Right ventricle myocardium superior (tissue), 1 donor: ENCODE results near the gene DLST. TPM values are rescaled to one million over a fixed set of nuclear protein-coding genes. Genes with fewer than 3 reads are reported as not detected.

Experiments used
- ATAC-seq: fragments of 200-7000 bp; cut with Tn5 transposase; one replicate; pipeline ENCODE4 v1.9.1; 2020; ENCODE audit warnings: mild to moderate bottlenecking; ENCODE audit not compliant: poor library complexity
- DNase-seq: peaks from one replicate; pipeline ENCODE4 v3.0.0-alpha.2; 2020
- intact Hi-C: fragments of 100-400 bp; cut with DNase I; formaldehyde crosslinking; loops from one replicate; pipeline ENCODE4 v1.11.2; 2022
- total RNA-seq: library from RNA; stranded (reverse); fragmentation: NEBNext Ultra II Directional; extraction: Animal tissue kit (Norgen Biotek cat#: 25700); gene quantifications from one replicate; pipeline ENCODE4 v1.2.1, GENCODE V29; 2021
- donor health status: DM: no; HTN: yes; CAD: no; lungs with severe emphysema.

The DLST gene
- total RNA-seq, 1 donor from 2014 or later: 205 TPM

GRCh38 chr14:74946659-74947281 is 65.1 kb downstream of the DLST start:
- intact Hi-C loops: loop anchor here (5.0 to 10.0 kb wide), 2 partner anchors 56 to 138 kb away; partner anchors contain the start of gene EIF2B2
- DNase-seq (peak; percentile 68), ATAC-seq (peak; percentile 57)

DNA sequence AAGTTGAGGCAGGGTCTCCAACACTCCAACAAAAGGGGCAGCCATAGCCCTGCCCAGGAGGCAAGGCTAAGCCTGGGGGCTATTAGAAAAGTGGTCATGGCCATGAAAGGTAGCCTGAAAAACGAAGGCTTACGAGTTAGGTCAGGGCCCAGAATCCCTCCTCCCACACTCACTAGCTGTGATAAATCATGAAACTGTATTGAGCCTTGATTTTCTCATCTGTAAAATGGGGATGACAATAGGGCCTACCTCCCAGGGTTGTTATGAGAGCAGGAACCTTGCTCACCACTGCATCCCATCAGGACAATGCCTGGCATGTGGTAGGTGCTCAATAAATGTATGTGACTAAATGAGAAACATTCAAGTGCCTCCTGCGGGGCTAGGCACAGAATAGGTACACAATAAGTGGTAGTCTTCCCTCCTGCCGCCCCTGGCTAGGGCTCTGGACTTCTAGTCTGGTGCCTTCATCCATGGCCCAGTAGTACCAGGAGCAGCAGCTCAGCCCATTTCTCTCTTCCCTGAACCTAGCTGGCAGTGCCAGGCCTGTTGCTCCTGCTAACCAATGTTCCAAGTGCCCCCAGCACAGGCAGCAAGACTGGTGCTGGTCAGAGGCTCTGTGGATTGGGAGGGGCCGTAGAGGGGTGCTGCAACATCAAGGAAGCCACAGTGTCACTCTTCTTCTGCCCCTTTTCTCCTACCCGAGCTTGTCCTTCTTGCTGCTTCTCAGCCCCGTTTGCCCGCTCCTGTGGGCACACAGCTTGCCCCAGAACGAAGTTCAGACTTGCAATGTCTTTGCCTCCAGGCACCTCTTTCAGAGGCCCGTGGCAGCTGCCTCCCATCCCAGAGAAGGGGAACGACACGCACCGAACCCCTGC is 65.9 kb downstream of the DLST start:
- no peak for ATAC-seq
- intact Hi-C loops: loop anchor here (5.0 to 10.0 kb wide), 2 partner anchors 55 to 137 kb away; partner anchors contain the start of gene EIF2B2
- DNase-seq: no peak

- intact Hi-C loops: loop anchor here (5.0 to 10.0 kb wide), 2 partner anchors 54 to 136 kb away; partner anchors contain the start of gene EIF2B2
- no peak for ATAC-seq
- DNase-seq: no peak
Measured at GRCh38 chr14:74948228-74949175, 66.8 kb downstream of the DLST start.

DNA sequence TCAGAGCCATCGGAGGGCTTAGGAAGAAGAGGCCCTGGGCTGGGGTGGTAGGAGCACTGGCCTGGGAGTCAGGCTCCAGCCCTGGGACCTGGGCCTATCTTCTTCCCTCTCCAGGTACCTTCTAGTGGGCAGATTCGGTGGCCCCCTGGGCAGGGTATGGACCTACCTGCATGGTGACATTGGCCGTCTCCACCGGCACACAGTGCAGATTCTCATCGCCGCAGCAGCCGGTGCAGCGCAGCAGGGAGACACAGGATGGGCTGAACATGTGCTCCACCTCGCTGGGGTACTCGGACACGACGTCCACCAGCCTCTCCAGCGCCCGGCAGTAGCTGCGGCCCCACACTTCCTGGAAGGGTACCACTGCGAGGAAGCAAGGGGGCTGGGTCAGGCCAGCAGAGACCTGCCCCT is 67.5 kb downstream of the DLST start:
- DNase-seq: no peak
- no peak for ATAC-seq
- intact Hi-C loops: loop anchor here (5.0 to 10.0 kb wide), 2 partner anchors 53 to 136 kb away; partner anchors contain the start of gene EIF2B2

GRCh38 chr14:74949859-74950573 is 68.3 kb downstream of the DLST start:
- intact Hi-C loops: loop anchor here (5.0 to 10.0 kb wide), 2 partner anchors 52 to 135 kb away; partner anchors contain the start of gene EIF2B2
- no peak for DNase-seq
- ATAC-seq: no peak

GRCh38 chr14:74950795-74951442 is 69.2 kb downstream of the DLST start:
- no peak for ATAC-seq
- intact Hi-C loops: no loop called here
- no peak for DNase-seq

DNA sequence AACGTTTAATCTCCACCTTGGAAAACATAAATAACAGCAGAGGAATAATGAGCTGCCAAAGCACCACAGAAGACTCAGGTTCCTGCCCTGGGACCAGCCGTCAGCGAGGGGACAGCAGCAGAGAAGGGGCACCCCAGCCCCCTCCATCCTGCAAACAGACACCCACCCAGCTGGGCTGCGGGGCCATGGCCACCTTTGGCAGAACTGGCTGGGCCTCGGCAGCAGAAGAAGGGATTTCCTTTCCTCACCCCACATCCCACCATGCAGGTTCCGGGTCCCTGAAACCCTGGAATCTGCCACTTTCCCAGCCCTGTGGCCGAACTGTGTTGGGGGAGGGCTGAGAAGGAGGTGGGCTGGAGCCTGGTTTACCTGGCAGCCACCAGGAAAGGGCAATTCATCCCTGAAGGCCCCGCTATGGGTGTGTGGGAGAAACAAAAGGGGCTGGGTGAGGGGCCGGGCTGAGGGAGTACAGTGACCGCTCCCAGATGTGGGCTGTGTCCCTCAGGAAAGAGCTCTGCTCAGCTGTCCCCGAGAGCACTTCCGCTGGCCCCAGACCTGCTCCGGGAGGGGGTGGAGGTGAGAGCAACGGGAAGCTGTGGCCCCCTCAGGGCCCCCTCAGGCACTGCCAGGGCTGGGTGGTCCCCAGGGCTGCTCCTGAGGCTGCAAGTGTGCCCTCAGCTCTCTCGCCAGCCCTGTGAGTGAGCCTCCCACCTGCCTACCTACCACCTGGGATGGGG is 69.9 kb downstream of the DLST start:
- ATAC-seq (no peak), DNase-seq (no peak)
- intact Hi-C loops: no loop called here

GRCh38 chr14:74952180-74952665 is 70.5 kb downstream of the DLST start:
- intact Hi-C loops: no loop called here
- no peak for DNase-seq
- ATAC-seq: no peak

DNA sequence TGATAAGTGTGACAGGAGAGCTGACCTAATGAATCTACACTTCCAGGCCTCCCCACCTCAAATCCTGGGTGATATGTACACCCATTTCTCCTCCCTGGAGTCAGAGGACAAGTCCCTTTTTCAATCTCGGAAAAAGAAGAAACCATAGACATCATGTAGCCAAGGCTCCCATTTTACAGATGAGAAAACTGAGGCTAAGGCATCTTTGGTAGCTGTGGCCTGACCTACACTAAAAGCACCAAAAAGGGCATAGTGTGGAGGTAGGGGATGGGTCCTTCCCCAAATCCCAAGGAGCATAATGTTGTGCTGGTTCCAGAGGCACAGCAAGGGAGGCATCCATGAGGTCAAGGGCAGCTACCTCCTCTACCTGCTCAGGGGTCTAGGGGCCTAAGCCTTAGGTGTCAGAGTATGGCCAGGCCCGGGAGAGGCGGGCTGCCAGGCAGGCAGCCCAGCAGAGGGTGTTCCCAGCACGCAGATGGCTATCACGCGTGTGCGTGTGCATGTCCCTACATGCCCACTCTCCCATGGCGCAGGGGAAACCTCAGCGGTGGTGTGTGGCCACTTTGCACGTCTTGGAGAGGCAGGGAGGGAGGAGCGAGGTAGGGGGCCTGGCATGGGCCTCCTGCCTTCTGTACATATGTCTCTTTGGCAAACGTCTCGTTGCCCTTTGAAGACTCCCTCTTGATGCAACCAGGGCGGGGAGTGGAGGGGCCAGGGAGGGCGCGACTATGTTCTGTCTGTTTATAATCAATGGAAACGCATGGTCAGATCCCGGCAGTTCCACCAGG is 71.2 kb downstream of the DLST start:
- no peak for ATAC-seq
- no peak for DNase-seq
- intact Hi-C loops: no loop called here

Other genes with a start within 250 kb of the DLST start
- 22.6 TPM for gene AREL1, start 168.8 kb upstream of the DLST start, total RNA-seq
- 35.8 TPM for gene FCF1, start 168.8 kb upstream of the DLST start, total RNA-seq
- 26.6 TPM for gene YLPM1, start 118.6 kb upstream of the DLST start, total RNA-seq
- not detected for gene PROX2, start 5.8 kb upstream of the DLST start, total RNA-seq
- 16.8 TPM for gene RPS6KL1, start 41.3 kb downstream of the DLST start, total RNA-seq
- 5.1 TPM for gene PGF, start 73.7 kb downstream of the DLST start, total RNA-seq
- gene EIF2B2, start 121.0 kb downstream of the DLST start, total RNA-seq: 29.5 TPM
- 21.8 TPM for gene MLH3, start 169.6 kb downstream of the DLST start, total RNA-seq
- 11.9 TPM for gene ACYP1, start 182.1 kb downstream of the DLST start, total RNA-seq
- gene ZC2HC1C, start 187.7 kb downstream of the DLST start, total RNA-seq: 11.3 TPM
- 109 TPM for gene NEK9, start 245.1 kb downstream of the DLST start, total RNA-seq